Endothelial cell of umbilical vein (primary cell): ENCODE results near the gene FOXJ3.

Experiments used
- CTCF ChIP-seq, 2 donors: IDR thresholded peaks; 1 replicate in 1 of 2; 2 replicates in 1 of 2; pipeline ENCODE4 v1.5.1; 2011; ENCODE audit warnings: low read length in 2 of 2, mild to moderate bottlenecking in 2 of 2, moderate library complexity in 2 of 2, control low read depth in 1 of 2, inconsistent platforms in 1 of 2, low read depth in 1 of 2; ENCODE audit not compliant: insufficient read depth in 1 of 2; ENCODE audit errors: extremely low read depth in 1 of 2
- EZH2 ChIP-seq: IDR thresholded peaks from 2 replicates; pipeline ENCODE4 v1.6.1; 2012; ENCODE audit warnings: borderline replicate concordance, low read depth, mild to moderate bottlenecking, moderate library complexity, low read length, inconsistent platforms; ENCODE audit not compliant: severe bottlenecking
- GATA2 ChIP-seq: IDR thresholded peaks from 2 replicates; pipeline ENCODE4 v1.7.0; 2011; ENCODE audit warnings: low read depth, mild to moderate bottlenecking, moderate library complexity, mixed read lengths, low read length; ENCODE audit not compliant: insufficient read length, insufficient read depth
- MYC ChIP-seq: IDR thresholded peaks from one replicate; pipeline ENCODE4 v1.6.1; 2011; ENCODE audit warnings: mild to moderate bottlenecking, low read depth, low read length
- POLR2A ChIP-seq: IDR thresholded peaks from 2 replicates; pipeline ENCODE4 v1.6.1; 2012; ENCODE audit warnings: low read depth, mild to moderate bottlenecking, control low read depth, low read length
- POLR2AphosphoS5 ChIP-seq: IDR thresholded peaks from 2 replicates; pipeline ENCODE4 v1.6.1; 2012; ENCODE audit warnings: low read depth, mild to moderate bottlenecking, control low read depth, low read length, moderate library complexity; ENCODE audit not compliant: insufficient read depth

GRCh38 chr1:42282024-42282579, 52.9 kb downstream of the FOXJ3 start:
- TF ChIP-seq CTCF (IDR thresholded peaks at IDR 0.05; ENCODE audit: extremely low read depth in 1 of 2, insufficient read depth in 1 of 2, low read depth in 1 of 2, low read length in 2 of 2) (no peak), MYC (no peak), POLR2A (no peak), EZH2 (no peak), POLR2AphosphoS5 (no peak), GATA2 (no peak)
